Measurements from ENCODE around the gene PDE11A. TPM values are rescaled to one million over a fixed set of nuclear protein-coding genes. Genes with fewer than 3 reads are reported as not detected.
"Not testable (repeated sequence)": the region's sequence is repeated elsewhere in the genome, so short reads cannot be mapped to it uniquely, and the experiment has no call there.

Gene PDE11A
- total RNA-seq, 4 donors from 2014 or later = under 0.01 to 0.58 (median under 0.01) TPM; not detected in 1

- Histone ChIP-seq H3K36me3 (no peaks in the 10 kb centered on the region), H3K9me3 (no peaks in the 10 kb centered on the region), H3K27me3 (no peaks in the 10 kb centered on the region), H3K4me1 (no peaks in the 10 kb centered on the region), H3K27ac (replicated peaks in 1 of 4) (no peak overlapping the region), H3K4me3 (no peak overlapping the region)
- 65% methylated on average over 2 of the region's 2 CpGs for WGBS
- intact Hi-C loops (cut with DNase I) = no loop called here
- no peak for DNase-seq (ENCODE audit: extremely low spot score)
- TF ChIP-seq POLR2AphosphoS5 (IDR thresholded peaks at IDR 0.05) = no peak
- no peak for TF ChIP-seq POLR2A (IDR thresholded peaks at IDR 0.05; ENCODE audit: low read depth)
- no peak for TF ChIP-seq CTCF (IDR thresholded peaks at IDR 0.05)
- TF ChIP-seq EP300 (IDR thresholded peaks at IDR 0.05) = no peak
These were observed 13.5 kb downstream of the PDE11A start for GRCh38 chr2:178059111-178059510.

- H3K4me3 ChIP-seq = no peak overlapping the region
- WGBS = 57% methylated on average over 2 of the region's 2 CpGs
- no peaks in the 10 kb centered on the region for H3K36me3 ChIP-seq
- H3K27me3 ChIP-seq = no peaks in the 10 kb centered on the region
- no peaks in the 10 kb centered on the region for H3K4me1 ChIP-seq
- no peak for TF ChIP-seq CTCF (IDR thresholded peaks at IDR 0.05)
- TF ChIP-seq POLR2AphosphoS5 (IDR thresholded peaks at IDR 0.05) = no peak
- TF ChIP-seq EP300 (IDR thresholded peaks at IDR 0.05) = no peak
- no peak for TF ChIP-seq POLR2A (IDR thresholded peaks at IDR 0.05; ENCODE audit: low read depth)
- no peak for DNase-seq (ENCODE audit: extremely low spot score)
- intact Hi-C loops (cut with DNase I) = no loop called here
- H3K9me3 ChIP-seq = no peaks in the 10 kb centered on the region
- H3K27ac ChIP-seq (replicated peaks in 1 of 4) = no peak overlapping the region
These were observed 15.3 kb downstream of the PDE11A start for GRCh38 chr2:178057179-178057680.

- H3K27ac ChIP-seq (replicated peaks in 1 of 4) = no peak overlapping the region
- 90% methylated on average over 1 of the region's 1 CpG for WGBS
- no peaks in the 10 kb centered on the region for H3K27me3 ChIP-seq
- H3K36me3 ChIP-seq = no peaks in the 10 kb centered on the region
- DNase-seq (ENCODE audit: extremely low spot score) = no peak
- TF ChIP-seq POLR2A (IDR thresholded peaks at IDR 0.05; ENCODE audit: low read depth) (no peak), POLR2AphosphoS5 (IDR thresholded peaks at IDR 0.05) (no peak)
- no peaks in the 10 kb centered on the region for H3K9me3 ChIP-seq
- no peaks in the 10 kb centered on the region for H3K4me1 ChIP-seq
- no peak overlapping the region for H3K4me3 ChIP-seq
- intact Hi-C loops (cut with DNase I) = no loop called here
These were observed 16.2 kb downstream of the PDE11A start for GRCh38 chr2:178056345-178056744.

DNA sequence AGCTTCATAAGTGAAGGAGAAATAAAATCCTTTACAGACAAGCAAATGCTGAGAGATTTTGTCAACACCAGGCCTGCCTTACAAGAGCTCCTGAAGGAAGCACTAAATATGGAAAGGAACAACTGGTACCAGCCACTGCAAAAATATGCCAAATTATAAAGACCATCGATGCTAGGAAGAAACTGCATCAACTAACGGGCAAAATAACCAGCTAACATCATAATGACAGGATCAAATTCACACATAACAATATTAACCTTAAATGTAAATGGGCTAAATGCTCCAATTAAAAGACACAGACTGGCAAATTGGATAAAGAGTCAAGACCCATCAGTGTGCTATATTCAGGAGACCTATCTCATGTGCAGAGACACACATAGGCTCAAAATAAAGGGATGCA lies 21.3 kb downstream of the PDE11A start:
- intact Hi-C loops (cut with DNase I); H3K27me3 ChIP-seq; H3K4me1 ChIP-seq; H3K9me3 ChIP-seq; DNase-seq (ENCODE audit: extremely low spot score); H3K4me3 ChIP-seq; H3K36me3 ChIP-seq; H3K27ac ChIP-seq (replicated peaks in 1 of 4): not testable (repeated sequence)
- WGBS = 88% methylated on average over 2 of the region's 2 CpGs

DNA sequence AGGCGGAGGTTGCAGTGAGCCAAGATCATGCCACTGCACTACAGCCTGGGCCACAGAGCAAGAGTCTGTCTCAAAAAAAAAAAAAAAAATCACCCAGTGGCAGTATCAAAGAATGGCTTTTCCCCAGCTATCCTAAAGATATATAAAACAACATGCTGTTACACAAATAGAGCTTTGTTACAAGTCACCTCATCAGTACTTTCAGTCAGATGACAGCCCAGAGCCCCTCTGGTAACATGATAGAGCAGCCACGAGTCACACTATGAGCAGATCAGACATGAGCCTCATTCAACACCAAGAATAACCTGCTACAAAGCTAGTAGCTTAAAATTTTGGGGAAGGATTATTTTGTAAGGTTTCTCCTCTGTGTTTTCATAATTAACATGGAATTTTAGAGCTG lies 25.2 kb downstream of the PDE11A start:
- no peaks in the 10 kb centered on the region for H3K27me3 ChIP-seq
- no peak for DNase-seq (ENCODE audit: extremely low spot score)
- TF ChIP-seq POLR2A (IDR thresholded peaks at IDR 0.05; ENCODE audit: low read depth) = no peak
- TF ChIP-seq EP300 (IDR thresholded peaks at IDR 0.05) = no peak
- TF ChIP-seq POLR2AphosphoS5 (IDR thresholded peaks at IDR 0.05) = no peak
- TF ChIP-seq CTCF (IDR thresholded peaks at IDR 0.05) = no peak
- H3K4me3 ChIP-seq = no peak overlapping the region
- no peaks in the 10 kb centered on the region for H3K4me1 ChIP-seq
- H3K27ac ChIP-seq (replicated peaks in 1 of 4) = no peak overlapping the region
- intact Hi-C loops (cut with DNase I) = no loop called here
- H3K36me3 ChIP-seq = no peaks in the 10 kb centered on the region
- H3K9me3 ChIP-seq = no peaks in the 10 kb centered on the region
- 86% methylated on average over 2 of the region's 2 CpGs for WGBS

DNA sequence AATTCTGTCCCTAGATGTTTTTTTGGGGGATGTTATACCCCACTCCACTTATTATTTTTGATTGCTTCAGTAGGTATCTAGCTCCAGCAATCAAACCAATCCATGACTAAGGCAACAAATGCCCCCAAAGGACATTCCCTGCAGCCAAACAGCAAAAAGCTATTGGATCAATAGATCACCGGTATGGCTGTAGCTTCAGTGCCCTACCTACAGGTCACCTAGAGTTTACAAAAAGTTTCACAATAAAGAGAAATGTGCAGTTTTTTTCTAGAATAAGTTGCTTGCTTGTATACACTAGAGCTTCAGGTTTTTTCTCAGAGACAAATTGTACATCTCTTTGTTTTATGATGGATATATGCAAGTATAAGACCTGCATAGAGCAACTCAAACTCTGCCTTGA lies 27.7 kb downstream of the PDE11A start:
- no peak for TF ChIP-seq EP300 (IDR thresholded peaks at IDR 0.05)
- no peak for TF ChIP-seq CTCF (IDR thresholded peaks at IDR 0.05)
- no peak for TF ChIP-seq POLR2A (IDR thresholded peaks at IDR 0.05; ENCODE audit: low read depth)
- no peak for TF ChIP-seq POLR2AphosphoS5 (IDR thresholded peaks at IDR 0.05)
- WGBS = 93% methylated on average over 1 of the region's 1 CpG

More for the DNA sequence above, 27.7 kb downstream of the PDE11A start:
- no peak overlapping the region for H3K27ac ChIP-seq (replicated peaks in 1 of 4)
- intact Hi-C loops (cut with DNase I) = no loop called here
- no peaks in the 10 kb centered on the region for H3K9me3 ChIP-seq
- H3K36me3 ChIP-seq = no peaks in the 10 kb centered on the region
- no peak overlapping the region for H3K4me3 ChIP-seq
- no peaks in the 10 kb centered on the region for H3K4me1 ChIP-seq
- no peak for DNase-seq (ENCODE audit: extremely low spot score)
- no peaks in the 10 kb centered on the region for H3K27me3 ChIP-seq
